ENCODE measurements around the gene STK32B.
"Not testable (repeated sequence)": the region's sequence is repeated elsewhere in the genome, so short reads cannot be mapped to it uniquely, and the experiment has no call there.

STK32B gene

DNA sequence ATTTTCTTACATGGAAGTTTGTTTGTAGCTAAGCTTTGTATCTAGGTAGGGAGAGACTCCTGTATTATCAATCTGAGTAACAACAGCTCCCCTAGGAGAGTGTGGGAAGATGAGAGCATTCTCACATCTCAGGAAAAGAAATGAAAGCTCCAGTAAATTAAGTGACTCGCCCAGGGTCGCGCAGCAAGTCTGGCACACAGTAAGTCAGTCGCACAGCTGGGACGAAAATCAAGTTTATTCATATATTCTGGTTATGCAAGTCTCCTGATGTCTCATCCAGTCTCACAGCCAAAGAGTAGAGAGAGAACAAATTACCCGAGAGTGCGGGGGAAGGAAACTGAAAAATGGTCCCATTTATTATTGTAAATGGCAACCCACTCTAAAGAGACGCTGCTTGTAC lies 216.1 kb downstream of the STK32B start:
- H3K4me3 ChIP-seq (ENCODE audit: low read depth, low read length), result no peak overlapping the region
- no peak for TF ChIP-seq CTCF (IDR thresholded peaks at IDR 0.05; ENCODE audit: low read depth, low read length)

DNA sequence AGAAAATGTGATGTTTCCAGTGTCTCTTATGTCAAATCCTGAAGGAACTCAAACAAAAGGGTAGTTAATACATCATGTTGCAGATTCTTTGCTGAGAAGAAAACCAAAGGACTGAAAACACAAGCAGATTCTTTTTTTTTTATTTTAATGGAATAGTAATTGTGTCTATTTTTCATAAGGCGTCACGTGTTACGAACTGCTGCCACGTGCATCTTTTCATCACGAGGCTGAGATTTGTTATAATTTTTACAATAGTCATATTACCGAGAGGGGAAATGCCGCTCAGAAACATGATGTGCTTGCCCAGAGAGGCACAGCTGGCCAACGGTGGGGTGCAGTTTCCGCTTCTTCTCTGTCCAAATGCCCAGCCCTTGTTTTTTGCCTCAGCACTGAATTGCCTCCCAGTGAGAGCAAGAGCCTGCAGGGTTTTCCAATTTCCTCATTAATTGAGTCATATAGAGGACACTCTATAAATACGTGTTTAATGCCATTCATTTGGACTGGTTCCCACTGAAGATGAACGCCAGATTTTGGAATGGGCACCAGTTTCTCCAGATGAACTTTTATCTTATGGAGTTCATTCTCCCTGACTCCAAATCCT lies 225.3 kb downstream of the STK32B start:
- H3K4me3 ChIP-seq (ENCODE audit: low read depth, low read length), result no peak overlapping the region
- no peak for TF ChIP-seq CTCF (IDR thresholded peaks at IDR 0.05; ENCODE audit: low read depth, low read length)

- no peak for TF ChIP-seq CTCF (IDR thresholded peaks at IDR 0.05; ENCODE audit: low read depth, low read length)
- H3K4me3 ChIP-seq (ENCODE audit: low read depth, low read length), result no peak overlapping the region
Observed at GRCh38 chr4:5277079-5277478, 225.8 kb downstream of the STK32B start.

DNA sequence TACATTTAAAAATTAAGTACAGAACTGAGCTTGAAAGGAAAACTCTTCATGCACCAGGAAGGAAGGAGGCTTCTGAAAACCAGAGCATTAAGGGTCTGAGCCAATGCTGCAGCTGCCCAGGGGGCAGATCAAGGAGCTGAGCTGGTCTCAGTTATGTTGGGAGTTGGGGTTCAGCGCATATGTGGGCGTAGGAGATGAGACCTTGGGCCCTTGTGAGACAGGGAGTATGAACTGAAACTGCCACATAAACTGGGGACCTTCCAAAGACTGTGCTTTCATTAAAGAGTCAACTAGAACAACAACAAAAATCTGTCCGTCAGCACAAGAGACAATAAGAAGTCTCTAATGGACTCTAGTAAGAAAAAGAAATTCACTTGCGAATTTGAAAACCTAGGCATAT lies 226.9 kb downstream of the STK32B start:
- no peak for TF ChIP-seq CTCF (IDR thresholded peaks at IDR 0.05; ENCODE audit: low read depth, low read length)
- no peak overlapping the region for H3K4me3 ChIP-seq (ENCODE audit: low read depth, low read length)

- H3K4me3 ChIP-seq (ENCODE audit: low read depth, low read length), result not testable (repeated sequence)
Observed at GRCh38 chr4:5280069-5280468, 228.8 kb downstream of the STK32B start.

GRCh38 chr4:5280828-5281227 lies 229.5 kb downstream of the STK32B start:
- H3K4me3 ChIP-seq (ENCODE audit: low read depth, low read length), result no peak overlapping the region
- no peak for TF ChIP-seq CTCF (IDR thresholded peaks at IDR 0.05; ENCODE audit: low read depth, low read length)

DNA sequence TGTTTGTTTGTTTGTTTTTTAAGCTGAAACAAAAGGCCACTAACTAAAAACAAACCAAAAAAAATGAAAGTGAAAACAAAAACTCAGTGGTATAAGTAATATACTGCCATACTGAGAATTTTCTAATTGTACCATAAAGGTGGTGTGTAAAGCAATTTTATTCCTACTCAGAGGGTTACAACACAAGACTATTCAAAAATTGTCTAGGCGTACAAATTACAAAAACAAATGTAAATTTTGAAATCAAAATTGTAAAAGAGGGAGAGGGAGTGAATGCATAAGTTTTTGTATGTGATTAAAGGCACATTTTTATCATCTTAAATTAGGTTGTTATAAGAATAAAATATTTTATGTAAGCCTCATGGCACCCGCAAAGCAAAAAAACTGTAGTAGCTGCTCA lies 232.6 kb downstream of the STK32B start:
- no peak for TF ChIP-seq CTCF (IDR thresholded peaks at IDR 0.05; ENCODE audit: low read depth, low read length)
- H3K4me3 ChIP-seq (ENCODE audit: low read depth, low read length), result no peak overlapping the region

DNA sequence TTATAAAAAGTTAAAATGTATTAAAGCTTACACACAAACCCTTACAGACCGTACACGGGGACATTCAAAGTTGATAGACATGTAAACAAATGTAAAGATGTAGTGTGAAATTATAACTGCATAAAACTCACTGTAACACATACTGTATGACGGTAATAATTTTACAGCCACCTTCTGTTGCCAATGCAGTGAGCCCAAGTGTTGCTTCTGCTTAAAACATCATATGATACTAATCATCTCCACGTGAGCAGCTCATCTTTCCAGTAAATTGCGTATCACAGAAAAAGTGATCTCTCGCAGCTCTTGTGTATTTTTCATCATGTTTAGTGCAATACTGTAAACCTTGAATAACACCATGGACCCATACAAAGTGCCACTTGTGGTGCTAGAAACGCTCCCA lies 233.2 kb downstream of the STK32B start:
- TF ChIP-seq CTCF (IDR thresholded peaks at IDR 0.05; ENCODE audit: low read depth, low read length), result no peak
- H3K4me3 ChIP-seq (ENCODE audit: low read depth, low read length), result no peak overlapping the region
